Sigmoid colon (tissue), 4 donors: ENCODE measurements around the gene SPATC1L.

Source experiments
- EP300 ChIP-seq, 4 donors: sonication (generic); formaldehyde crosslinking; IDR thresholded peaks; one replicate each; pipeline ENCODE4 v1.6.1; 2017; ENCODE audit warnings: antibody characterized with exemption in 4 of 4
- POLR2A ChIP-seq, 2 donors: fragments of 450-650 bp; IDR thresholded peaks; one replicate each; pipeline ENCODE4 v1.6.1; 2016; ENCODE audit warnings: antibody characterized with exemption in 2 of 2, mild to moderate bottlenecking in 2 of 2, moderate library complexity in 2 of 2
- POLR2AphosphoS5 ChIP-seq, 4 donors: sonication (generic); formaldehyde crosslinking; IDR thresholded peaks; one replicate each; pipeline ENCODE4 v1.6.1; 2017; ENCODE audit warnings: antibody characterized with exemption in 4 of 4
- TF ChIP-seq, protein P1 (sequence below), 4 experiments: fragments of 450-650 bp in 3 of 4; fragments of 200-600 bp in 1 of 4; IDR thresholded peaks; one replicate each; pipeline ENCODE4 v1.5.1; 2016 to 2019; ENCODE audit warnings: antibody characterized with exemption in 4 of 4, mild to moderate bottlenecking in 3 of 4, moderate library complexity in 2 of 4

GRCh38 chr21:46199436-46200373, 15.4 kb upstream of the SPATC1L start:
- TF ChIP-seq, protein P1, sequence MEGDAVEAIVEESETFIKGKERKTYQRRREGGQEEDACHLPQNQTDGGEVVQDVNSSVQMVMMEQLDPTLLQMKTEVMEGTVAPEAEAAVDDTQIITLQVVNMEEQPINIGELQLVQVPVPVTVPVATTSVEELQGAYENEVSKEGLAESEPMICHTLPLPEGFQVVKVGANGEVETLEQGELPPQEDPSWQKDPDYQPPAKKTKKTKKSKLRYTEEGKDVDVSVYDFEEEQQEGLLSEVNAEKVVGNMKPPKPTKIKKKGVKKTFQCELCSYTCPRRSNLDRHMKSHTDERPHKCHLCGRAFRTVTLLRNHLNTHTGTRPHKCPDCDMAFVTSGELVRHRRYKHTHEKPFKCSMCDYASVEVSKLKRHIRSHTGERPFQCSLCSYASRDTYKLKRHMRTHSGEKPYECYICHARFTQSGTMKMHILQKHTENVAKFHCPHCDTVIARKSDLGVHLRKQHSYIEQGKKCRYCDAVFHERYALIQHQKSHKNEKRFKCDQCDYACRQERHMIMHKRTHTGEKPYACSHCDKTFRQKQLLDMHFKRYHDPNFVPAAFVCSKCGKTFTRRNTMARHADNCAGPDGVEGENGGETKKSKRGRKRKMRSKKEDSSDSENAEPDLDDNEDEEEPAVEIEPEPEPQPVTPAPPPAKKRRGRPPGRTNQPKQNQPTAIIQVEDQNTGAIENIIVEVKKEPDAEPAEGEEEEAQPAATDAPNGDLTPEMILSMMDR (IDR thresholded peaks at IDR 0.05): no peak
- TF ChIP-seq POLR2A (IDR thresholded peaks at IDR 0.05) (no peak), POLR2AphosphoS5 (IDR thresholded peaks at IDR 0.05) (no peak), EP300 (IDR thresholded peaks at IDR 0.05) (no peak)
